GM12891 (cell line): Measurements from ENCODE around the gene DENND1A.

Experiments used
- POLR2A ChIP-seq: IDR thresholded peaks from 2 replicates; pipeline ENCODE4 v1.6.1; 2011; ENCODE audit warnings: low read depth, low read length, control low read depth
- POLR2AphosphoS5 ChIP-seq: IDR thresholded peaks from 2 replicates; pipeline ENCODE4 v1.6.1; 2011; ENCODE audit warnings: low read depth, low read length, control low read depth
- TAF1 ChIP-seq: IDR thresholded peaks from 2 replicates; pipeline ENCODE4 v1.6.1; 2011; ENCODE audit warnings: low read depth, low read length, control low read depth

- no peak for TF ChIP-seq POLR2AphosphoS5
- TF ChIP-seq TAF1 = no peak
- TF ChIP-seq POLR2A = no peak
Measured at GRCh38 chr9:123548741-123549545, 381.0 kb downstream of the DENND1A start.
